ENCODE results near the gene ACAP3.
"Not testable (repeated sequence)": the region's sequence is repeated elsewhere in the genome, so short reads cannot be mapped to it uniquely, and the experiment has no call there.

Gene ACAP3

GRCh38 chr1:1262758-1263157 is 45.0 kb downstream of the ACAP3 start:
- DNase-seq (ENCODE audit: low read depth) = no peak

GRCh38 chr1:1262071-1262470 is 45.7 kb downstream of the ACAP3 start:
- no peak for DNase-seq (ENCODE audit: low read depth)

GRCh38 chr1:1260843-1261560 is 46.7 kb downstream of the ACAP3 start:
- no peak for DNase-seq (ENCODE audit: low read depth)

GRCh38 chr1:1259951-1260600 is 47.7 kb downstream of the ACAP3 start:
- DNase-seq (ENCODE audit: low read depth) = no peak

GRCh38 chr1:1259540-1259939 is 48.2 kb downstream of the ACAP3 start:
- no peak for DNase-seq (ENCODE audit: low read depth)

GRCh38 chr1:1259119-1259488 is 48.6 kb downstream of the ACAP3 start:
- DNase-seq (ENCODE audit: low read depth) = no peak

- no peak for DNase-seq (ENCODE audit: low read depth)
These were observed 50.5 kb downstream of the ACAP3 start for GRCh38 chr1:1256956-1257871.

GRCh38 chr1:1255611-1256010 is 52.1 kb downstream of the ACAP3 start:
- no peak for DNase-seq (ENCODE audit: low read depth)

- no peak for DNase-seq (ENCODE audit: low read depth)
These were observed 52.7 kb downstream of the ACAP3 start for GRCh38 chr1:1255078-1255477.

GRCh38 chr1:1254667-1254998 is 53.1 kb downstream of the ACAP3 start:
- DNase-seq (ENCODE audit: low read depth) = no peak

- no peak for DNase-seq (ENCODE audit: low read depth)
These were observed 53.6 kb downstream of the ACAP3 start for GRCh38 chr1:1253972-1254666.

- no peak for DNase-seq (ENCODE audit: low read depth)
These were observed 54.4 kb downstream of the ACAP3 start for GRCh38 chr1:1253314-1253713.

- DNase-seq (ENCODE audit: low read depth) = peak; percentile 71
These were observed 56.9 kb downstream of the ACAP3 start for GRCh38 chr1:1250786-1251284.

GRCh38 chr1:1248009-1248913 is 59.5 kb downstream of the ACAP3 start:
- not testable (repeated sequence) for DNase-seq (ENCODE audit: low read depth)

- no peak for DNase-seq (ENCODE audit: low read depth)
These were observed 60.3 kb downstream of the ACAP3 start for GRCh38 chr1:1247341-1247913.

- no peak for DNase-seq (ENCODE audit: low read depth)
These were observed 61.0 kb downstream of the ACAP3 start, which contains the start of gene C1QTNF12 for GRCh38 chr1:1246577-1247340. C1QTNF12 (minus strand) TSS chr1:1246722; CDS start chr1:1246690, 32 bp downstream.

- no peak for DNase-seq (ENCODE audit: low read depth)
These were observed 61.7 kb downstream of the ACAP3 start for GRCh38 chr1:1245817-1246576.

GRCh38 chr1:1245178-1245816 is 62.4 kb downstream of the ACAP3 start:
- no peak for DNase-seq (ENCODE audit: low read depth)
